HepG2 (cell line): ENCODE results near the gene EHD4. TPM values are rescaled to one million over a fixed set of nuclear protein-coding genes. Genes with fewer than 3 reads are reported as not detected.

Experiments
- ATF1 ChIP-seq: IDR thresholded peaks from 2 replicates; pipeline ENCODE4 v1.6.1; 2016; ENCODE audit warnings: mild to moderate bottlenecking, control low read depth
- HMG20B ChIP-seq: conservative IDR thresholded peaks from 2 replicates; pipeline ENCODE4 v1.6.1; 2016; ENCODE audit warnings: missing genetic modification reagents, missing compliant biosample characterization
- IRF1 ChIP-seq: sonication (generic); formaldehyde crosslinking; IDR thresholded peaks from 2 replicates; pipeline ENCODE4 v1.4.0; 2020; ENCODE audit warnings: low read depth, mild to moderate bottlenecking, missing genetic modification reagents
- KMT2B ChIP-seq: IDR thresholded peaks from 2 replicates; pipeline ENCODE4 v1.6.1; 2016; ENCODE audit warnings: missing genetic modification reagents, missing compliant biosample characterization
- MXD1 ChIP-seq: sonication (generic); formaldehyde crosslinking; IDR thresholded peaks from 2 replicates; pipeline ENCODE4 v1.4.0; 2020; ENCODE audit warnings: mild to moderate bottlenecking, missing genetic modification reagents
- NKX3-1 ChIP-seq: sonication (generic); formaldehyde crosslinking; IDR thresholded peaks from 2 replicates; pipeline ENCODE4 v1.5.0; 2020; ENCODE audit warnings: missing genetic modification reagents
- PBX2 ChIP-seq: IDR thresholded peaks from 2 replicates; pipeline ENCODE4 v1.6.1; 2016; ENCODE audit warnings: control low read depth
- SALL2 ChIP-seq: sonication (generic); formaldehyde crosslinking; IDR thresholded peaks from 2 replicates; pipeline ENCODE4 v1.8.1; 2023; ENCODE audit warnings: mild to moderate bottlenecking, missing genetic modification reagents, inconsistent platforms
- SRSF9 ChIP-seq: fragments of 200-400 bp; formaldehyde crosslinking; IDR thresholded peaks from 2 replicates; pipeline ENCODE4 v1.6.1; 2018; ENCODE audit warnings: borderline replicate concordance, mild to moderate bottlenecking, low read depth, low read length; ENCODE audit not compliant: insufficient read depth, poor library complexity, severe bottlenecking
- TBX3 ChIP-seq: fragments of 450-650 bp; IDR thresholded peaks from 2 replicates; pipeline ENCODE4 v1.6.1; 2017; ENCODE audit warnings: antibody characterized with exemption, mild to moderate bottlenecking, inconsistent platforms, borderline replicate concordance
- THAP7 ChIP-seq: sonication (generic); formaldehyde crosslinking; IDR thresholded peaks from 2 replicates; pipeline ENCODE4 v1.8.1; 2023; ENCODE audit warnings: mild to moderate bottlenecking, missing genetic modification reagents
- ZBTB38 ChIP-seq: sonication (generic); formaldehyde crosslinking; IDR thresholded peaks from 2 replicates; pipeline ENCODE4 v1.5.1; 2020; ENCODE audit warnings: mild to moderate bottlenecking, missing genetic modification reagents
- ZBTB7B ChIP-seq: sonication (generic); formaldehyde crosslinking; IDR thresholded peaks from 2 replicates; pipeline ENCODE4 v1.4.0; 2020; ENCODE audit warnings: missing genetic modification reagents
- ZFYVE20 ChIP-seq: sonication (generic); formaldehyde crosslinking; IDR thresholded peaks from 2 replicates; pipeline ENCODE4 v1.8.0; 2023; ENCODE audit warnings: low read depth, mild to moderate bottlenecking, moderate library complexity, missing genetic modification reagents, borderline replicate concordance
- ZNF3 ChIP-seq: IDR thresholded peaks from 2 replicates; pipeline ENCODE4 v1.7.0; 2017; ENCODE audit warnings: inconsistent platforms
- ZNF496 ChIP-seq: sonication (generic); formaldehyde crosslinking; IDR thresholded peaks from 2 replicates; pipeline ENCODE4 v1.8.1; 2023; ENCODE audit warnings: mild to moderate bottlenecking, moderate library complexity, missing genetic modification reagents; ENCODE audit not compliant: insufficient replicate concordance
- ZNF543 ChIP-seq: sonication (generic); formaldehyde crosslinking; IDR thresholded peaks from 2 replicates; pipeline ENCODE4 v1.4.0; 2020; ENCODE audit warnings: mild to moderate bottlenecking, missing genetic modification reagents
- ZNF549 ChIP-seq: sonication (generic); formaldehyde crosslinking; IDR thresholded peaks from 2 replicates; pipeline ENCODE4 v1.5.0; 2020; ENCODE audit warnings: missing genetic modification reagents
- ZNF550 ChIP-seq: sonication (generic); formaldehyde crosslinking; IDR thresholded peaks from 2 replicates; pipeline ENCODE4 v1.4.0; 2020; ENCODE audit warnings: mild to moderate bottlenecking, missing genetic modification reagents, borderline replicate concordance
- ZNF562 ChIP-seq: sonication (generic); formaldehyde crosslinking; IDR thresholded peaks from 2 replicates; pipeline ENCODE4 v1.8.0; 2022; ENCODE audit warnings: missing genetic modification reagents, borderline replicate concordance
- polyA plus RNA-seq, 8 experiments: library from polyadenylated mRNA; depleted of rRNA in 3 of 8; stranded (reverse) in 7 of 8; unstranded in 1 of 8; fragments of >200 nt; fragmentation: Illumina TruSeq in 4 of 8; extraction: Trizol in 4 of 8; gene quantifications; 2 replicates each; pipeline versions ENCODE4 v1.2.1 to v1.2.3, GENCODE V29; 2011 to 2016; ENCODE audit warnings: low read depth in 4 of 8, missing spikeins in 1 of 8, mixed read lengths in 1 of 8; ENCODE audit not compliant: insufficient read depth in 1 of 8
- total RNA-seq, 5 experiments: library from RNA; depleted of rRNA; stranded (reverse); fragments of >200 nt; fragmentation: Illumina TruSeq; extraction: Trizol; gene quantifications; 2 replicates each; pipeline ENCODE4 v1.2.3, GENCODE V29; 2016; ENCODE audit warnings: low read depth in 1 of 5
- TF ChIP-seq, protein P1 (sequence below): sonication (generic); formaldehyde crosslinking; IDR thresholded peaks from 2 replicates; pipeline ENCODE4 v1.8.0; 2022; ENCODE audit warnings: mild to moderate bottlenecking, missing genetic modification reagents; ENCODE audit not compliant: insufficient replicate concordance
- TF ChIP-seq, protein P2 (sequence below): IDR thresholded peaks from 2 replicates; pipeline ENCODE4 v1.6.1; 2016; ENCODE audit warnings: missing compliant biosample characterization, missing genetic modification reagents, borderline replicate concordance

EHD4 gene
- total and polyA plus RNA-seq, 2 of the 13 experiments (the other 11 are each of a cell fraction or from before 2014, with no cell fraction given) = 3.1 to 4.8 TPM

- TF ChIP-seq, protein P1, sequence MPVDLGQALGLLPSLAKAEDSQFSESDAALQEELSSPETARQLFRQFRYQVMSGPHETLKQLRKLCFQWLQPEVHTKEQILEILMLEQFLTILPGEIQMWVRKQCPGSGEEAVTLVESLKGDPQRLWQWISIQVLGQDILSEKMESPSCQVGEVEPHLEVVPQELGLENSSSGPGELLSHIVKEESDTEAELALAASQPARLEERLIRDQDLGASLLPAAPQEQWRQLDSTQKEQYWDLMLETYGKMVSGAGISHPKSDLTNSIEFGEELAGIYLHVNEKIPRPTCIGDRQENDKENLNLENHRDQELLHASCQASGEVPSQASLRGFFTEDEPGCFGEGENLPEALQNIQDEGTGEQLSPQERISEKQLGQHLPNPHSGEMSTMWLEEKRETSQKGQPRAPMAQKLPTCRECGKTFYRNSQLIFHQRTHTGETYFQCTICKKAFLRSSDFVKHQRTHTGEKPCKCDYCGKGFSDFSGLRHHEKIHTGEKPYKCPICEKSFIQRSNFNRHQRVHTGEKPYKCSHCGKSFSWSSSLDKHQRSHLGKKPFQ (CRISPR knock-in tag) = no peak
- TF ChIP-seq PBX2 (CRISPR knock-in tag) (no peak), ZBTB38 (CRISPR knock-in tag) (peak; percentile 27; the same call in 1 of the 2 replicates), SALL2 (CRISPR knock-in tag) (peak; percentile 37; the same call in 1 of the 2 replicates), THAP7 (no peak), IRF1 (CRISPR knock-in tag) (no peak), MXD1 (peak; percentile 78; the same call in 1 of the 2 replicates), ZNF496 (CRISPR knock-in tag) (no peak), HMG20B (CRISPR knock-in tag) (peak; percentile 65), TBX3 (no peak), ZNF3 (no peak), ATF1 (CRISPR knock-in tag) (peak; percentile 91), ZNF543 (0 out of 2 replicates have a peak, but pooled peaks have one; percentile 43), KMT2B (CRISPR knock-in tag) (0 out of 2 replicates have a peak, but pooled peaks have one; percentile 26), ZNF562 (CRISPR knock-in tag) (no peak), ZFYVE20 (no peak), ZNF550 (no peak), SRSF9 (no peak), ZNF549 (CRISPR knock-in tag) (no peak), NKX3-1 (CRISPR knock-in tag) (peak; percentile 28; the same call in 1 of the 2 replicates), ZBTB7B (peak; percentile 30; the same call in 1 of the 2 replicates)
- TF ChIP-seq, protein P2, sequence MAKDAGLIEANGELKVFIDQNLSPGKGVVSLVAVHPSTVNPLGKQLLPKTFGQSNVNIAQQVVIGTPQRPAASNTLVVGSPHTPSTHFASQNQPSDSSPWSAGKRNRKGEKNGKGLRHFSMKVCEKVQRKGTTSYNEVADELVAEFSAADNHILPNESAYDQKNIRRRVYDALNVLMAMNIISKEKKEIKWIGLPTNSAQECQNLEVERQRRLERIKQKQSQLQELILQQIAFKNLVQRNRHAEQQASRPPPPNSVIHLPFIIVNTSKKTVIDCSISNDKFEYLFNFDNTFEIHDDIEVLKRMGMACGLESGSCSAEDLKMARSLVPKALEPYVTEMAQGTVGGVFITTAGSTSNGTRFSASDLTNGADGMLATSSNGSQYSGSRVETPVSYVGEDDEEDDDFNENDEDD (CRISPR knock-in tag) = 0 out of 2 replicates have a peak, but pooled peaks have one; percentile 31
Observed at GRCh38 chr15:41972253-41973242, at the start of gene EHD4 (continued).
